NT2/D1 (cell line): Measurements from ENCODE around the gene RASAL2.

Source experiments
- DNase-seq: peaks from one replicate; pipeline ENCODE4 v3.0.0-alpha.2; 2011; ENCODE audit warnings: low read depth, low spot score
- H3K27me3 ChIP-seq: 2 replicates; pipeline ENCODE4 v1.6.0; 2011; ENCODE audit warnings: mild to moderate bottlenecking; ENCODE audit not compliant: insufficient read length, insufficient read depth
- H3K36me3 ChIP-seq: 2 replicates; pipeline ENCODE4 v1.6.1; 2011; ENCODE audit warnings: mild to moderate bottlenecking, low read length, mixed read lengths; ENCODE audit not compliant: insufficient read depth, insufficient read length
- H3K4me1 ChIP-seq: 2 replicates; pipeline ENCODE4 v1.5.1; 2011; ENCODE audit not compliant: insufficient read depth, insufficient read length
- H3K4me3 ChIP-seq: 2 replicates; pipeline ENCODE4 v1.5.1; 2011; ENCODE audit warnings: low read depth; ENCODE audit not compliant: insufficient read length
- H3K9ac ChIP-seq: 2 replicates; pipeline ENCODE4 v1.6.0; 2011; ENCODE audit warnings: low read depth; ENCODE audit not compliant: insufficient read length
- H3K9me3 ChIP-seq: 2 replicates; pipeline ENCODE4 v1.5.1; 2011; ENCODE audit warnings: mild to moderate bottlenecking, low read length; ENCODE audit not compliant: insufficient read depth
- SUZ12 ChIP-seq: IDR thresholded peaks from 2 replicates; pipeline ENCODE4 v1.6.1; 2011; ENCODE audit not compliant: insufficient read length, insufficient read depth; ENCODE audit errors: extremely low read depth
- YY1 ChIP-seq: IDR thresholded peaks from 2 replicates; pipeline ENCODE4 v1.6.1; 2011; ENCODE audit not compliant: insufficient read length, insufficient read depth
- ZNF274 ChIP-seq: IDR thresholded peaks from 2 replicates; pipeline ENCODE4 v1.6.1; 2011; ENCODE audit warnings: mild to moderate bottlenecking, low read depth, low read length

The RASAL2 gene

DNA sequence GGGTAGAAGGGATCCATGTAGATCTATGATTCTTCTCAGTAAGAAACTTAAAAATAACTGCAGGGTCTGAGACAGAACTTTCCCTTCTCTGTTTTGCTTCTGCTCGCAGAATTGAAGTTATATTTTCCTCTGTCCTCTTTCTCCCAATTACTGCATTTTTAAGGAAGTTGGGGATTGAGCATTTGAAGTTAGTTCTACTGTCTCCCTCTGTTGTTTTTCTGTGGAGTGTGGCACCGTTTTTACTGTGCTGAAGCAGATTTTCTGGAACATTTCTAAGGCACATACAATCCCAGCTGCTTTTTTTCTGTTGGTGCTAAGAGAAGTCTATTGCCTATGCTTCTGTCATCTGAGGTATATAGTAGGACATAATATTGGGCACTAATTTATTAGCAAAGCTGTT is 43.3 kb downstream of the RASAL2 start:
- no peak for DNase-seq
- H3K9ac ChIP-seq = no peak overlapping the region
- peaks cover 3% of the 10 kb centered on the region for H3K36me3 ChIP-seq
- H3K27me3 ChIP-seq = no peaks in the 10 kb centered on the region
- no peak for TF ChIP-seq ZNF274
- no peak for TF ChIP-seq SUZ12
- no peak for TF ChIP-seq YY1
- no peak overlapping the region for H3K4me3 ChIP-seq
- no peaks in the 10 kb centered on the region for H3K4me1 ChIP-seq
- H3K9me3 ChIP-seq = no peaks in the 10 kb centered on the region

DNA sequence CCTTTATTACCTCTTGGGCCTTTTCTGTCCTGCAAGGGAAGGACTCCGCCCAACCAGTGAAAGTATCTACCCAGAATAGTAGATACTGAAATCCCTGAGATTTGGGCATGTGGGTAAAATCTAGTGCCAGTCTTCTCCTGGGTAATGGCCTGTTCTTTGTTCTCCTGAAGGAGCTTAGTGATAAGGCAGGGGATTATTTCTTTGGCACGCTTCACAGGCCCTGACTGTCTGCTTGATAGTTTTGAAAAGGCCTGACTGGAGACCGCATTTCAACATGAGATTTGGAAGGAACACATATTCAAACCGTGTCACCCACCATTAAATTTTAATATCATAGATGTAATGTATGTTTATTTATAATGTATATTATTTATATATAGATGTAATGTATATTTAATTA is 48.9 kb downstream of the RASAL2 start:
- Histone ChIP-seq H3K4me3 (no peak overlapping the region), H3K4me1 (no peaks in the 10 kb centered on the region), H3K9ac (no peak overlapping the region), H3K9me3 (no peaks in the 10 kb centered on the region), H3K36me3 (no peaks in the 10 kb centered on the region), H3K27me3 (no peaks in the 10 kb centered on the region)
- no peak for DNase-seq
- no peak for TF ChIP-seq SUZ12
- TF ChIP-seq YY1 = no peak
- TF ChIP-seq ZNF274 = no peak

DNA sequence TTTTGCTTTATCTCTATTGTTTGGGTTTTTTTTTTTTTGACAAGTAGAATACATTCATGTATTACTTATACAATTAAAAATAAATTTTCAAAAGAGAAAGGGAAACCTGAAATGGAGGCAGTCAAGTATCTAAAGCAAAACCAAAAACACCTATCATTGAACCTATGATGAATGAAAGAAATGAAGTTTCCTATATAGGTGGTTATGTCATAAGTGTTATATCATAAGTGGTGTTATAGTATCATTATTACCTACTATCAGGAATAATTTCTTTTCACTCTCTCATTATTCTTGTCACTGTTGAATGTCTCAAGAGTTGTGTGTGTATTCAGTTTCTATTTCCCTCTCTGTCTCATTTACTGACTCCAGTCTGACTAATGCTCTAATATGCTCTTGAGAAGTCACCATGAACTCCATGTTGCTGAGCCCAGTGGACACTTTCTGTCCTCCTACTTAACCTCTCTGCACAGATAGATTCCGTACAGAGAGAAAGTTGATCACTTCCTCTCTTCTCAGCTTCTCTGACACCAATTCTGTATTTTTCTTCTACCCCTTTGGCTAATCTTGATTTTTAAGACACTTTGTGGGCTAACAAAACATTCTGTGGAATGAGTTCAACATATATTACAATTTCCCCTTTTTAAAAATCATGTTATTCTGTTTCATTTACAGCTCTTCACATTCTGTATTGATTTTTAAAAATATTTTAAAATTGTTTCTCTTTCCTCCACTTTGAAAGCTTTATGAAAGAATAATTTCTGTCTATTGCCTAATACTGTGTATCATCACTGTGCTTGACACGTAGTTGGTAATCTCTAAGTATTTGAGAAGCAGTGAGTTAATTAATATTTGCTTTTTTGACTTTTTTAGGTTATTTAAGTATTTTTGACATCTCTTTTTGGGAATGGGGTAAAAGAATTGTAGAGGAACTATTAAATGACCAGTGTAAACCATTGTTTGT is 50.1 kb downstream of the RASAL2 start:
- Histone ChIP-seq H3K4me1 (no peaks in the 10 kb centered on the region), H3K4me3 (no peak overlapping the region), H3K9me3 (no peaks in the 10 kb centered on the region), H3K27me3 (no peaks in the 10 kb centered on the region), H3K36me3 (no peaks in the 10 kb centered on the region), H3K9ac (no peak overlapping the region)
- no peak for DNase-seq
- TF ChIP-seq YY1 (no peak), ZNF274 (no peak), SUZ12 (no peak)

- Histone ChIP-seq H3K9me3 (no peaks in the 10 kb centered on the region), H3K9ac (no peak overlapping the region), H3K27me3 (no peaks in the 10 kb centered on the region), H3K36me3 (no peaks in the 10 kb centered on the region), H3K4me1 (no peaks in the 10 kb centered on the region), H3K4me3 (no peak overlapping the region)
- DNase-seq = no peak
- TF ChIP-seq ZNF274 (no peak), YY1 (no peak), SUZ12 (no peak)
Measured at GRCh38 chr1:178145605-178146004, 51.7 kb downstream of the RASAL2 start.

GRCh38 chr1:178146436-178146835 is 52.5 kb downstream of the RASAL2 start:
- TF ChIP-seq ZNF274 (no peak), YY1 (no peak), SUZ12 (no peak)
- no peak for DNase-seq
- Histone ChIP-seq H3K9ac (no peak overlapping the region), H3K4me3 (no peak overlapping the region), H3K9me3 (no peaks in the 10 kb centered on the region), H3K4me1 (no peaks in the 10 kb centered on the region), H3K36me3 (no peaks in the 10 kb centered on the region), H3K27me3 (no peaks in the 10 kb centered on the region)

DNA sequence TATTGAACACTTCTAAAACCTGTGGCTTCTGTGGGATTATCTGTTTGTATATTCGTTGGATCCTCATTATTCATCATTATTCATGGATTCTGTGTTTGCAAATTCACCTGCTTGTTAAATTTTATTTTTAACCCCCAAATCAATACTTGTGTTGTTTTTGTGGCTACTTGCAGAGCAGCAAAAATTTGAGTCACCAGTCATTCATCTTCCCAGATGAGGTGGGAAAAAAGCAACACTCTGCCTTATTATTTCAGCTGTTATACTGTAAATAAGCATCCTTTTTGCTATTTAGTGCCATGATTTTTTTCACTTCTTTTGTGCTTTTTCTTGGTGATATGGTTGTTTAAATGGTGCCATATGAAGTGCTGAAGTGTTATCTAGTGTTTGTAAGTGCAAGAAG is 56.7 kb downstream of the RASAL2 start:
- no peaks in the 10 kb centered on the region for H3K9me3 ChIP-seq

GRCh38 chr1:178151831-178152230 is 57.9 kb downstream of the RASAL2 start:
- no peaks in the 10 kb centered on the region for H3K36me3 ChIP-seq
- no peaks in the 10 kb centered on the region for H3K27me3 ChIP-seq
- no peak overlapping the region for H3K4me3 ChIP-seq
- H3K9me3 ChIP-seq = no peaks in the 10 kb centered on the region
- TF ChIP-seq YY1 = no peak
- no peak for TF ChIP-seq SUZ12
- no peak for TF ChIP-seq ZNF274
- DNase-seq = no peak
- H3K4me1 ChIP-seq = no peaks in the 10 kb centered on the region
- no peak overlapping the region for H3K9ac ChIP-seq

More for the DNA sequence above, 56.7 kb downstream of the RASAL2 start:
- no peak overlapping the region for H3K9ac ChIP-seq
- no peaks in the 10 kb centered on the region for H3K4me1 ChIP-seq
- no peaks in the 10 kb centered on the region for H3K27me3 ChIP-seq
- DNase-seq = no peak
- H3K36me3 ChIP-seq = no peaks in the 10 kb centered on the region
- no peak overlapping the region for H3K4me3 ChIP-seq
- TF ChIP-seq YY1 = no peak
- TF ChIP-seq SUZ12 = no peak
- no peak for TF ChIP-seq ZNF274
